NCI-H146 treated with DMSO at 0.1 percent for 48 hours (cell line): ENCODE measurements around the gene HS3ST2.
"Not testable (repeated sequence)": the region's sequence is repeated elsewhere in the genome, so short reads cannot be mapped to it uniquely, and the experiment has no call there.

Source experiments
- DNase-seq: peaks from one replicate; lab custom pipeline; 2025; ENCODE audit not compliant: unreplicated experiment; lab: John Stamatoyannopoulos, UW

Gene HS3ST2

GRCh38 chr16:22929461-22929860 lies 115.5 kb downstream of the HS3ST2 start:
- no peak for DNase-seq

GRCh38 chr16:22932032-22932771 lies 118.2 kb downstream of the HS3ST2 start:
- DNase-seq, result no peak

GRCh38 chr16:22933173-22933572 lies 119.2 kb downstream of the HS3ST2 start:
- DNase-seq, result no peak

- no peak for DNase-seq
Measured at GRCh38 chr16:22934786-22935185, 120.8 kb downstream of the HS3ST2 start.

- DNase-seq, result no peak
Measured at GRCh38 chr16:22937169-22937568, 123.2 kb downstream of the HS3ST2 start.

- no peak for DNase-seq
Measured at GRCh38 chr16:22938647-22939046, 124.7 kb downstream of the HS3ST2 start.

- not testable (repeated sequence) for DNase-seq
Measured at GRCh38 chr16:22939744-22940363, 125.9 kb downstream of the HS3ST2 start.

- no peak for DNase-seq
Measured at GRCh38 chr16:22941970-22942501, 128.1 kb downstream of the HS3ST2 start.

GRCh38 chr16:22942811-22943210 lies 128.8 kb downstream of the HS3ST2 start:
- no peak for DNase-seq

GRCh38 chr16:22945361-22945760 lies 131.4 kb downstream of the HS3ST2 start:
- DNase-seq, result no peak

GRCh38 chr16:22946433-22946832 lies 132.5 kb downstream of the HS3ST2 start:
- no peak for DNase-seq

- no peak for DNase-seq
Measured at GRCh38 chr16:22948058-22948602, 134.2 kb downstream of the HS3ST2 start.

- no peak for DNase-seq
Measured at GRCh38 chr16:22948603-22949368, 134.8 kb downstream of the HS3ST2 start.

- DNase-seq, result no peak
Measured at GRCh38 chr16:22955461-22956070, 141.6 kb downstream of the HS3ST2 start.

GRCh38 chr16:22961206-22961605 lies 147.2 kb downstream of the HS3ST2 start:
- no peak for DNase-seq

GRCh38 chr16:22962905-22963304 lies 148.9 kb downstream of the HS3ST2 start:
- DNase-seq, result no peak
